A673 (cell line): ENCODE measurements around the gene NECAP2. TPM values are rescaled to one million over a fixed set of nuclear protein-coding genes. Genes with fewer than 3 reads are reported as not detected.
A peak's percentile ranks its signal among the peaks of the same experiment; 100 is the strongest.
"Not testable (repeated sequence)": the region's sequence is repeated elsewhere in the genome, so short reads cannot be mapped to it uniquely, and the experiment has no call there.

Source experiments
- BruUV-seq: library from RNA; stranded (reverse); fragments of 400-500 nt; replicated peaks from 2 replicates; lab custom pipeline; 2021; lab: Mats Ljungman, UMichigan
- CTCF ChIA-PET: fragments of 300-600 bp; sonication (Branson Sonifier 250); formaldehyde crosslinking; loops from one replicate; lab custom pipeline; 2022; ENCODE audit warnings: antibody characterized with exemption; lab: Charles Lee
- POLR2A ChIA-PET: fragments of 300-600 bp; sonication (Branson Sonifier 250); formaldehyde crosslinking; loops from one replicate; lab custom pipeline; 2022; ENCODE audit warnings: antibody characterized with exemption; ENCODE audit not compliant: low non-redundant PET; lab: Charles Lee
- DNase-seq: peaks from one replicate; pipeline ENCODE4 v3.0.0-alpha.2; 2015; ENCODE audit warnings: low spot score
- H3K27ac ChIP-seq: fragments of 200-600 bp; sonication (generic); 2 replicates; pipeline ENCODE4 v1.5.1; 2016; ENCODE audit warnings: mixed run types, low read depth, mild to moderate bottlenecking, mixed read lengths, antibody characterized with exemption, low read length; ENCODE audit not compliant: poor library complexity, severe bottlenecking
- H3K27me3 ChIP-seq: fragments of 200-600 bp; sonication (generic); replicated peaks from 2 replicates; pipeline ENCODE4 v1.6.1; 2017; ENCODE audit warnings: mixed run types, low read depth, mild to moderate bottlenecking, mixed read lengths, antibody characterized with exemption, low read length; ENCODE audit not compliant: insufficient read depth, poor library complexity
- H3K36me3 ChIP-seq: fragments of 200-600 bp; sonication (generic); 2 replicates; pipeline ENCODE4 v1.6.1; 2016; ENCODE audit warnings: mixed run types, mild to moderate bottlenecking, mixed read lengths, antibody characterized with exemption, low read length; ENCODE audit not compliant: insufficient read depth, poor library complexity, severe bottlenecking
- H3K4me1 ChIP-seq: fragments of 200-600 bp; sonication (generic); 2 replicates; pipeline ENCODE4 v1.6.1; 2017; ENCODE audit warnings: mixed run types, mild to moderate bottlenecking, mixed read lengths, antibody characterized with exemption, low read length; ENCODE audit not compliant: insufficient read depth, poor library complexity, severe bottlenecking
- H3K4me3 ChIP-seq: fragments of 200-600 bp; sonication (generic); 2 replicates; pipeline ENCODE4 v1.5.1; 2016; ENCODE audit warnings: low read depth, mixed run types, mild to moderate bottlenecking, mixed read lengths, low read length; ENCODE audit not compliant: poor library complexity, severe bottlenecking
- H3K9me3 ChIP-seq: fragments of 200-600 bp; sonication (generic); 2 replicates; pipeline ENCODE4 v1.6.1; 2016; ENCODE audit warnings: mixed run types, low read depth, mild to moderate bottlenecking, mixed read lengths, antibody characterized with exemption, low read length; ENCODE audit not compliant: poor library complexity, severe bottlenecking
- EZH2 ChIP-seq: fragments of 200-600 bp; sonication (generic); IDR thresholded peaks from 2 replicates; pipeline ENCODE4 v1.6.1; 2017; ENCODE audit warnings: borderline replicate concordance, low read depth, mild to moderate bottlenecking, mixed read lengths, antibody characterized with exemption, low read length; ENCODE audit not compliant: poor library complexity, severe bottlenecking
- intact Hi-C: fragments of 100-400 bp; cut with micrococcal nuclease; formaldehyde crosslinking; loops from one replicate; pipeline ENCODE4 v1.10.0; 2022; ENCODE audit not compliant: unreplicated experiment
- total RNA-seq: library from RNA; stranded (reverse); gene quantifications from 2 replicates; pipeline ENCODE4 v1.2.3, GENCODE V29; 2021
- TF ChIP-seq, protein P1 (sequence below): fragments of 300-800, 200-600 bp; sonication (generic); conservative IDR thresholded peaks from 2 replicates; pipeline ENCODE4 v1.5.1; 2017; ENCODE audit warnings: low read depth, mild to moderate bottlenecking, antibody characterized with exemption, low read length, moderate library complexity, mixed read lengths

NECAP2 gene
- total RNA-seq, 1 experiment from 2014 or later, result 47.6 TPM

DNA sequence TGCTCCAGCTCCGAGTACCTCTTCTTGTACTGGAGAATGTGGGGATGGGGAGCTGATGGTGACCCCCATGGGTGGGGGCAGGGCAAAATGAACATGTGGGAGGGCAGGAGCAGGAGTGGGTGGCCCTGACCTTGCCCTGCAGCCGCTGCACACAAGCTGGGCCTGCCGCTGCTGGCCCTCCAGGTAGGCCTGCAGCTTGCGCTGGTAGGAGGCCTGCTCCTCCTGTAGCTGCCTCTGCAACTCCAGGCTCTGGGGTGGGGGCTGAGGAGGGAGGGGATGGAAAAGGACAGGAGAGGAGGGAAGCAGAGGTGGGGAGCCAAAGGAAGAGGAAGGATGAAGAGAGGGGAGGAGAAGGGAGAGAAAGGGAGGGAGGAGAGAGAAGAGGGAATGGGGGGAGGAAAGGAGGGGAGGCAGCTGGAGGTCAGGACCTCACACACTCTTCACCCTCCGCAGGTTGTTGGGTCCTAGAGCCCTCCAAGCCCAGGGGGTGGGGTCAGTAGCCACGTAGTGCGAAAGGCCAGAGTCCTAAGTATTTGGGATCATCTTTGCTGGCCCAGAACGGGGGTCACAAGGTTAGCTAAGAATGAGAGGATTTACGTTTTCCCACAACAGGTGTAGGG is 50.6 kb downstream of the NECAP2 start:
- no peak overlapping the region for H3K27ac ChIP-seq

DNA sequence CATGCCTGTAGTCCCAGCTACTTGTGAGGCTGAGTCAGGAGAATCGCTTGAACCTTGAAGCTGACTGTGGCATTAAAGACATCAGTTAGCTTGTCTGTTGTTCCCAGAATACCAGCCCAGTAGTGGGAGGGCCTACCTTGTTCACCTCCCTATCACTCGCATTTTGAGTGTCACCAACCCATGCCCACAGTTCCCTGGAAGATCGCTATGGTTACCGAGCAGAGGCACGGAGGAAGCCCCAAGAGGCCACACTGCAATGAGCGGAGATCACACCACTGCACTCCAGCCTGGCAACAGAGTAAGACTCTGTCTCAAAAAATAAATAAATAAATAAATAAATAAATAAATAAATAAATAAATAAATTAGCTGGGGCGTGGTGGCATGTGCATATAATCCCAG is 52.4 kb downstream of the NECAP2 start:
- H3K36me3 ChIP-seq, H3K27ac ChIP-seq, intact Hi-C loops, H3K4me1 ChIP-seq, H3K9me3 ChIP-seq, H3K4me3 ChIP-seq, BruUV-seq, H3K27me3 ChIP-seq, CTCF ChIA-PET, DNase-seq, POLR2A ChIA-PET: not testable (repeated sequence)

More for the DNA sequence above, 50.6 kb downstream of the NECAP2 start:
- H3K27me3 ChIP-seq, result no peaks in the 10 kb centered on the region
- no peak overlapping the region for H3K4me3 ChIP-seq
- no peaks in the 10 kb centered on the region for H3K4me1 ChIP-seq
- intact Hi-C loops, result no loop called here
- BruUV-seq, result no TSS peak
- H3K9me3 ChIP-seq, result no peaks in the 10 kb centered on the region
- DNase-seq, result no peak
- TF ChIP-seq EZH2, result no peak
- TF ChIP-seq, protein P1, sequence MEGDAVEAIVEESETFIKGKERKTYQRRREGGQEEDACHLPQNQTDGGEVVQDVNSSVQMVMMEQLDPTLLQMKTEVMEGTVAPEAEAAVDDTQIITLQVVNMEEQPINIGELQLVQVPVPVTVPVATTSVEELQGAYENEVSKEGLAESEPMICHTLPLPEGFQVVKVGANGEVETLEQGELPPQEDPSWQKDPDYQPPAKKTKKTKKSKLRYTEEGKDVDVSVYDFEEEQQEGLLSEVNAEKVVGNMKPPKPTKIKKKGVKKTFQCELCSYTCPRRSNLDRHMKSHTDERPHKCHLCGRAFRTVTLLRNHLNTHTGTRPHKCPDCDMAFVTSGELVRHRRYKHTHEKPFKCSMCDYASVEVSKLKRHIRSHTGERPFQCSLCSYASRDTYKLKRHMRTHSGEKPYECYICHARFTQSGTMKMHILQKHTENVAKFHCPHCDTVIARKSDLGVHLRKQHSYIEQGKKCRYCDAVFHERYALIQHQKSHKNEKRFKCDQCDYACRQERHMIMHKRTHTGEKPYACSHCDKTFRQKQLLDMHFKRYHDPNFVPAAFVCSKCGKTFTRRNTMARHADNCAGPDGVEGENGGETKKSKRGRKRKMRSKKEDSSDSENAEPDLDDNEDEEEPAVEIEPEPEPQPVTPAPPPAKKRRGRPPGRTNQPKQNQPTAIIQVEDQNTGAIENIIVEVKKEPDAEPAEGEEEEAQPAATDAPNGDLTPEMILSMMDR, result no peak
- CTCF ChIA-PET, result no interaction called here
- POLR2A ChIA-PET, result no interaction called here
- no peaks in the 10 kb centered on the region for H3K36me3 ChIP-seq

DNA sequence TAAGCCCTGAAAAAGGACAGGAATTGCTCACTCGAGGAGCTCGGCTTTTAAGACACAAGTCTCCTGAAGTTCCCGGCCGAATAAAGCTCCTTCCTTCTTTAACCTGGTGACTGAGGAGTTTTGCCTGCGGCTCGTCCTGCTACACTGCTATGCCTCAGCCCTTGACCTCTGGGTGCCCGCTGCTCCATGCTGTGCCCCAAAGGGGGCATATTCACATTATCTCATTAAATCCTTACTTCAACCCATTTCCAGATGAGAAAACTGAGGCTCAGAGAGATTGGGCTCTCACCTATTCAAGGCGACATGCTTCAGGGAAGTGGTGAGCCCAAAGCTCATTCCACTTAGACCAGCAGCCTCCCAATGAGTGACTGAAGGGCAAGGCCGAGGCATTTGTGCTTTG is 53.2 kb downstream of the NECAP2 start:
- H3K9me3 ChIP-seq, BruUV-seq, H3K4me3 ChIP-seq, POLR2A ChIA-PET, DNase-seq, intact Hi-C loops, H3K27me3 ChIP-seq, CTCF ChIA-PET, H3K36me3 ChIP-seq, H3K4me1 ChIP-seq, H3K27ac ChIP-seq: not testable (repeated sequence)

DNA sequence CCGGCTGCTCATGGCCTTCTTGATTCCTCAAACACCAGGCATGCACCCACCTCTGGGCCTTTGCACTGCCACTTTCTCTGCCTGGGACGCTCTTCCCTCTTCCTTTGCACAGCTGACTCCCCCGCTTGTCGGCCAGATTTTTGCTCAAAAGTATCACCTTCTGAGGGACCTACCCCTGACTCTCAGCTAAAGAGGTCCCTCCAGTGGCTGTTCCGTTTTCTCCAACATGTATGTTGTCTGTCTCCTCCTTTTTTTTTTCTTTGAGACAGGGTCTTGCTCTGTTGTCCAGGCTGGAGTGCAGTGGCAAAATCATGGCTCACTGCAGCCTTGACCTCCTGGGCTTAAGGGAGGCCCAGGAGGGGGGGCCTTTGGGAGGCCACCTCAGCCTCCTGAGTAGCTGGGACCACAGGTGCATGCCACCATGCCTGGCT is 57.0 kb downstream of the NECAP2 start:
- peak; percentile 28 for DNase-seq
- H3K9me3 ChIP-seq, H3K27ac ChIP-seq, H3K4me3 ChIP-seq, H3K36me3 ChIP-seq, BruUV-seq, POLR2A ChIA-PET, H3K27me3 ChIP-seq, intact Hi-C loops, H3K4me1 ChIP-seq, CTCF ChIA-PET: not testable (repeated sequence)

DNA sequence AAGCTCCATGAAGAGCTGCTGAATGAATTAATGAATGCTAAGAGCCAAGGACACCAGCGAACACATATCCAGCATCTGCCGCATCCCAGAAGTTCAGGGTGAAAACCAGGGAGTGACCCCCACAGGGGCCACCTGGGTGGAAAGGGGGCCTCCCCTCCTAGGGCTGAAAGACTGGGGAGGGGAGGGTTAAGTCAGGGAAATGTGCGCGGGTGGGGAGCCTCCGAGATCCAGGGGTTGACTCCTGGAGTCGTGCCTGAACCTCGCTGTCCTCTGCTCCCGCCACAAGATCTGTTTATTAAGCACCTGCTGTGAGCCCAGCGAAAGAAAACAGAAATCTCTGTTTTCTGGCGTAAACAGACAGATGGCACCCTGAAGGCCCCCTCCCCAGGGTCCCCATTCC is 57.5 kb downstream of the NECAP2 start:
- BruUV-seq, intact Hi-C loops, CTCF ChIA-PET, H3K27ac ChIP-seq, H3K9me3 ChIP-seq, H3K4me1 ChIP-seq, POLR2A ChIA-PET, H3K36me3 ChIP-seq, H3K27me3 ChIP-seq, DNase-seq: not testable (repeated sequence)
- H3K4me3 ChIP-seq, result peak overlapping the region; percentile 83
